GM19324 (cell line): ENCODE data around the gene ACOT8.
"Not testable (repeated sequence)": the region's sequence is repeated elsewhere in the genome, so short reads cannot be mapped to it uniquely, and the experiment has no call there.

ENCODE experiments used
- ATAC-seq: cut with Tn5 transposase; IDR thresholded peaks from one replicate; pipeline ENCODE4 v1.9.1; 2021; ENCODE audit warnings: mild to moderate bottlenecking, moderate library complexity; ENCODE audit not compliant: unreplicated experiment, low FRiP score

The ACOT8 gene

GRCh38 chr20:45798935-45799642 is 58.1 kb downstream of the ACOT8 start:
- no peak for ATAC-seq

- ATAC-seq: not testable (repeated sequence)
Measured at GRCh38 chr20:45797955-45798354, 59.2 kb downstream of the ACOT8 start.

GRCh38 chr20:45797510-45797909 is 59.7 kb downstream of the ACOT8 start:
- ATAC-seq: not testable (repeated sequence)

DNA sequence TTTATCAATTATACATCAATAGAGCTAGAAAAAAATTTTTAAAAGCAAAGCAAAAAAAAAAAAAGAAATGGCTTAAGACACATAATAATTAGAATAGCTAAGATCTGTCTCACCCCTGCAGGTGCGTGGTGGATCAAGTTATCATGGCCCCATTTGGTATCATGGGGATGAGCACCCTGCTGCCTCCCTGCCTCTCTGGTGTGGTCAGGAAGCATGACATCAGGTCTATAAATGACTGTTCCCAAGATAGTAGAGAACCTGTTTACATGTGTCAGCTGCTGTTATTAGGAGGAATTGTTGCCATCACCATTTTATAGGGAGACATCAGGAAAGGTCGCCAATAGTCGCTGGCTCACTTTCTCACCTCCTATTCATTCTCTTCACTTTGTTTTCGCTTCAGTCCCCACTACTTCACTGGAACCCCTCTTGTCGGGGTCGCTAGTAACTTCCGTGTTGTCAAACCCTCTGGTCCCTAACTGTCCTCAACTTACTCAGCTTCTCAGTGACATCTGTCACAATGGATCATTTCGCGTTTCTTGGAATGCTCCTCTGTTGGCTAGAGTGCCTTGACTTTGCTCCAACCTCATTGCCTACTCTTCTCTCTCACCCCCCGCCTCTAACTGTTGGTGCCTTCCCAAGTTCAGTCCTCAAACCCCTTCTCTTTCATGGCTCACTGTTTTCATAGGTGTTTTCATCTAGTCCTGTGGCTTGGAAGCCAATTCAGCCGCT is 60.7 kb downstream of the ACOT8 start:
- no peak for ATAC-seq

DNA sequence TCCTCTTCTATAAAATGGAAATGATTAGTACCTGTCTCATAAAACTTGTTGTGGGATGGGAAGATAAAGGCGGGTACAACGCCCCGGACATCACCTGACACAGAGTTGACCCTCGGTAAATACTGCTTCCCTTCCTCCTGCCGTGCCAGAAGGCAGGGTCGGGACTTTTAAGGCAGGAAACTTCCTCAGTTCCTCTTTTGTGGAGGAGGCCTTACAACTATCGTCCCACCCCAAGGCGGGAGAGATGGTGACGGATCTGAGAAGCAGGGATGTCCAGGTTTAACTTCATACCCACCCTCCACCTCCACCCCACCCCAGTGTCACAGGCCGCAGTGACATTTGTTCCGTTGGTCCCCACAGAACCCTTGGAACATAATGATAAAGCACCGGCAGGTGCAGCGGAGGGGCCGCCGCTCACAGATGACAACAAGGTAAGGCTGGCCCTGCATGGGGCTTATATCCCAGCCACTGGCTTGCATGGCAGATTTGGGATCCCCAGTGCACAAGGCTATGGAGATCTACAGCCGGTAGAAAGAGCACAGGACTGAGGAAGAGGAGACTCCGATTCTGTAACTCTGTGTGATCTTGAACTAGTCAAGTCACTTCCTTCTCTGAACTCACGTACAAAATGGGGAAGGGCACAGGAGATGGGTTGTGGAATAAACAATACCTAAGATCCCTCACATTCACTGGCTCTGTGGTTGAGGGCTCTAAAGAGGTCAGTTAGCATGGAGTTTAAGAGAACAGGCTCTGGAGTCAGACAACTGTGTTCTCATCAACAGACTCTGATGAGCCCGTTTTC is 64.7 kb downstream of the ACOT8 start:
- no peak for ATAC-seq
